Dedifferentiated amniotic fluid mesenchymal stem cell (primary cell): Measurements from ENCODE around the gene GCN1.

Experiments used
- DNase-seq: peaks from one replicate; pipeline ENCODE4 v3.0.0-alpha.2; 2016; ENCODE audit errors: extremely low spot score

GCN1 gene

GRCh38 chr12:120183211-120183631 lies 11.3 kb downstream of the GCN1 start:
- peak; percentile 35 for DNase-seq

DNA sequence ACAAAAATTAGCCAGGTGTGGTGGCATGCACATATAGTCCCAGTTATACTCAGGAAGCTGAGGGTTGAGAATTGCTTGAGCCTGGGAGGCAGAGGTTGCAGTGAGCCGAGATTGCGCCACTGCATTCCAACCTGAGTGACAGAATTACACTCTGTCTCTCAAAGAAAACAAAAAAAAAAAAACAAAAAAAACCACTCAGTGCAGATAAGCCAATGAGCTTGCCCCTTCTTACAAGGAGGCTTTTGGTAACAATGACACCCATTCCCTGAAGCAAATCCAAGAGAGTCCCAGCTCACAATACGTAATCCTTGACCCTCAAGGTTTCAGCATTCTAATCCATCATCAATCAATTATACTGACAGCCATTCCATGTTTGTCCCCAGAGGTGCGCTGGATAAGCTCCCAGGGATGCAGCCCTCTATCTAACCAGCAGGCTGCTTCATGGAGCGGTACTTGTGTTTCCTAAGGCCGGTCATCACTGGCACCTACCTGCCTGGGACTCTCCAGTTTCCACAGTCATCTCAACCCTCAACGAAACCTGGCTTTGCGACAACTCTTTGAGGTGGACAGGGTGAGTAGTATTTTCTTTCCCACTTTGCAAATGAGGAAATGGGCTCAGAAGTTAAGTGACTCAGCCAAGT lies 12.4 kb downstream of the GCN1 start:
- no peak for DNase-seq

GRCh38 chr12:120180975-120181374 lies 13.5 kb downstream of the GCN1 start:
- DNase-seq, result no peak

GRCh38 chr12:120175537-120175936 lies 19.0 kb downstream of the GCN1 start:
- no peak for DNase-seq

- no peak for DNase-seq
These were observed 19.5 kb downstream of the GCN1 start for GRCh38 chr12:120175062-120175461.

- no peak for DNase-seq
These were observed 22.5 kb downstream of the GCN1 start for GRCh38 chr12:120172053-120172452.

GRCh38 chr12:120170631-120171030 lies 23.9 kb downstream of the GCN1 start:
- no peak for DNase-seq

- DNase-seq, result no peak
These were observed 24.6 kb downstream of the GCN1 start for GRCh38 chr12:120169946-120170345.

GRCh38 chr12:120168337-120168736 lies 26.2 kb downstream of the GCN1 start:
- no peak for DNase-seq

DNA sequence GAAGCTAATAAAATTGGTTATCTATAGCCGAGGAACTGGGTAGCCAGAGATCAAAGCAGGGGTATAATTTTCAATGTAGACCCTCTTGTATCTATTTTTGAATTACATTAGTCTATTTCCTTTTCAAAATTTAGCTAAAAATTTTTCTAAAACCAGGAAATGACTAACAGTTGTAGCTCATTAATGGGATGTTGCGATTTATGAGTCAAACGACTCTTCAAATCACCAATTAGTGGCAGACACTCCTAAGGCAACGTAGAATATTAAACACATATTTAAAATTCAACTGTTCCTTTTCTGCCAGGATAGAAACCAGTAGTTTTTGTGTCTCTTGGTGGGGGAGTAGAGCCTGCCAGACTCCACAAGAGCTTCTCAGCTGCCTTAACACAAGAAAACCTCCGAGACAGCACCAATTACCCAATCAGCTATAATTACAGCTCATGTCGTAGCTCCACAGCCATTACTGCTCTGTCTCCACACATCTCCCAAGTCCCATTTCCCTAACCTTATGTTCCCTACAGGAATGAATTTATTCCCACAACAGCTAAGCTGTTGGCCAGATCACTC lies 26.9 kb downstream of the GCN1 start:
- no peak for DNase-seq

DNA sequence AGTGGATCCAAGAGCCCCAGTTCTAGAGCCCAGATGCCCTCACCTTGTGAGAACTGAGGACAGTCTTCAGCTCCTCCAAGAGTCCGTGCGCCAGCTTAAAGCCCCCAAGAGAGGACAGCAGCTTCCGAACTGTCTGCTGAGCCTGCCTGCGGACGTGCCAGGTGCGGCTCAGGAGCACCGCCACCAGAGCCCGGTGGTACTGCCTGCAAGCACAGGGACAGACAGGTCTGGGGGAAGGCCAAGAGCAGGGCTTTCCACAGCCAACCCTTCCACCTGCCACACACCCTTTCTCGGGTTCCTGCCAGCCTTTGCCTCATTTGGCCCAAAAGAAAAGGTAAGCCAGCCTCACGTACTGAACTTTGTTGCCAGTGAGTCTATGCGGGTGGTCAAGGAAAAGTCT lies 30.2 kb downstream of the GCN1 start:
- no peak for DNase-seq

- no peak for DNase-seq
These were observed 31.8 kb downstream of the GCN1 start for GRCh38 chr12:120162763-120163162.

GRCh38 chr12:120161852-120162251 lies 32.7 kb downstream of the GCN1 start:
- DNase-seq, result no peak

DNA sequence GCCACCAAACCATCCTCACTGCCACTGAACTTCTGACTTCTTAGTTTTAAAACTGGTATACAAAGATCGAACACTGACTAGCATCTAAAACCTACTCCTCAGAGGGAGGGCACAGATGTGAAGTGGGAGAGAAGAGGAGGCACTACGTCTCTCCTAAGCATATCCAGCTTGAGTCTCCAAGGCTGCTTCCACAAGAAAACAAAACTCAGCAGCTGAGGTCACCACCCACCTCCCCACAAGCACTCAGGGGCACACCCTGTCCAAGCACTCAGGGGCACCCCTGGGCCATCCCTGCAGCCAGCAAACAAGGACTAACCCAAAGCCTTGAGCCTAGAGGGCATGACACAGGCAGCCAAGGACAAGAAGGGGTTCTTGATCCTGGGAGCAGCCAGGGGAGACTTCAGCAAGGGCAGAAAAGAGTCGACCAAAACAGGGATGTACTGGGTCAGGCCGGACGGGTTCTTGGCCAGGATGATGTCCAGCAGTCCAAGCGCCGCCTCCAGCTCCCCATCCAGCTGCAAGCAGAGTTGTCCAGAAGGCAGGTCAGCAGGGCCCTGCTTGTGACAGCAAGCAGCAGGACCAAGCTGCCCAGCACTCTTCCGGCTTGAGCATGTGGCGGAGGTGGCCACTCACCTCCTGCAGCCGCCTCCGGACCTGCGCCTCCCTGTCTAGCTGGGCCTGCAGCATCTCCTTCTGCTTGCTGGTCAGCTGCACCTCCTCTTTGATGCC lies 34.8 kb downstream of the GCN1 start:
- no peak for DNase-seq

DNA sequence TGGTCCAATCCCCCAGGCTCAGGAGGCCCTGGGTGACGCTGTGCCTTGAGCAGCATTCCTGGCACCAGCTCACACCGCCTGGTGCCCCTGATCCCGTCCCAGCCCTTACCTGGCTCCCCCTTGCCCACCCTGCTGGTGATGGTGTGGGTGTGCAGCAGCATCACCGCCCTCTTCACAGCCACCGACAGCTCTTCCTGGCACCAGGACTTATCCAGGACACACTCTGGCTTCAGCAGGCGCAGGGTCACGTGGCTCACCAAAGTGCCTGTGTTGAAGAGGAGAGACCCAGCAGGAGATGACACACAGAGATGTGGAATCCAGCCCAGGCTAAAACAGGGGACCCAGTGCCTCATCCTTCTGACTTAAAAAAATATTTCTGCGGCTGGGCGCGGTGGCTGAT lies 36.2 kb downstream of the GCN1 start:
- no peak for DNase-seq

DNA sequence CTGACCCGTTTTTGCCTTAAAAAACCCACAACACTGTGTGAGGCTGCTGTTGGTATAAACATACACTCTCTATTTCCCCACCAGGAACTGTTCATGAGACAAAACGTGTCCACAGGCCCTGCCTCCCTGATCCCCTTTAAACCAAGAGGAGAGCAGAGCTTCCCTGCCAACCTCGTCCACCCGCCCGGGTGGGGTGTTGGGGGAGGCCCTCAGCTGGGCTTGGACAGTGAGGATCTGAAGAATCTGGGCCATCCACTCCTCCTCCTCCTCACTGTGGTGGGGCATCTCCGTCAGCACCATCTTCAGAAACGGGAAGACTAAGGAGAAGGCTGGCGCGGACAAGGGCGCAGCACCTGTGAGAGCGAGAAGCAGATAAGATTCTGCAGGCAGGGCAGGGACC lies 36.8 kb downstream of the GCN1 start:
- DNase-seq, result no peak

DNA sequence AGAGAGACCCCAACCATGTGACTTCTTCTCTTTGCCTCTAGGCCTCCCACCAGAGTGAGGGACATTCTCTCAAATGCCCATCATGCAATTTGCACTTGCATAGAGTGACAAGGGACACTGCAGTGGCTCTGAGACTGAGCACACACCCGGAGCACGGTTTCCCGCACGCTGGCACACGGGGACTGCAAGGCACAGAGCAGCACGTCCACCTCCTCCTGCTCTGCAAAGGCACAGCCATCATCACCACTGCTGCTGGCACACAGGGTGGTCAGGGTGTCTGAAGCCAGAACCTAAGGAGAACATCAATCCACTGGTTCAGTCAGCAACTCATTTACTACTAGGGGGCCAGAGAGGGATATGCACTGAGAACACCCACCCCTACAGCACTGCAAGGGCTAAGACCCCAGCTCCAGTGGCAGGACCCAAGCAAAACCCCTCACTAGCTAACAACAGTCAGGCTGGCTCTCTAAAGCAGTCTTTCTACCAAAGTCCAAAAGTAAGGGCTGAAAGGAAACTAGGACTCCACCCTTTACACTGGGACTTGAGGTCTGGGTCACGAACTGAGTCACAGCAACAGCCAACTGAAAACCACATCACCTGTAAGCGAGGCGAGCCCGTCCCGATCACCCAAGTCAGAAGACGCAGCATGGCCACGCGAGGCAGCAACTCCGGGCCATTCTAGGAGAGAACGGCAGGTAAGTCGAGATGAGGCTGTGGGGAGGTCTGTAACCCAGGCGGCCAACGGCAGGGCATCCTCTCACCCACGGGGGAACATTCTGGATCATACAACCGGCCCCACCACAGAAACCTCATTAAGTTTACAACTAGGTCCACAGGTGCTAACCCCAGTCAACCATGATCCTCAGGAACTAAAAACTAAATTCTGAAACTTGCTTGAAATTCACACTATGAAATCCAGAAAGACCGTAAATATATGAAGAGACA lies 37.9 kb downstream of the GCN1 start:
- no peak for DNase-seq

DNA sequence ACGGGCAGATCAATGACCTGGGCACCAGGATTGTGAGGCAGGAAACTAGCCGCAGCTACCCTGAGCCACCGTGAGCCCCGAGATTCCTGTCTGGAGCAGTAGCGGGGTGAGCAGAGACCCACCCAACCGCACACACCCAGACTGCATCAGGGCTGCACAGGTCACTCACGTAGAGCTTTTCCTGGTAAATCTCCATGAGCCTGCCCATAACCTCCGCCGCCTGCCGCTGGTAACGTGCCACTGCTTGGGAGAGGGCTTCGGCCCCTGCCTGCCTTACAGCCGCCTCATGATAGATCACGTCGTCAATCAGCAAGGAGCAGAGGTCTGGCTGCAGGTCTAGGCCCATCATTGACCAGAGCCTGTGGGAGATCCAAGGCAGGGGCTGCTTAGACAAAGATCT lies 39.4 kb downstream of the GCN1 start:
- no peak for DNase-seq

DNA sequence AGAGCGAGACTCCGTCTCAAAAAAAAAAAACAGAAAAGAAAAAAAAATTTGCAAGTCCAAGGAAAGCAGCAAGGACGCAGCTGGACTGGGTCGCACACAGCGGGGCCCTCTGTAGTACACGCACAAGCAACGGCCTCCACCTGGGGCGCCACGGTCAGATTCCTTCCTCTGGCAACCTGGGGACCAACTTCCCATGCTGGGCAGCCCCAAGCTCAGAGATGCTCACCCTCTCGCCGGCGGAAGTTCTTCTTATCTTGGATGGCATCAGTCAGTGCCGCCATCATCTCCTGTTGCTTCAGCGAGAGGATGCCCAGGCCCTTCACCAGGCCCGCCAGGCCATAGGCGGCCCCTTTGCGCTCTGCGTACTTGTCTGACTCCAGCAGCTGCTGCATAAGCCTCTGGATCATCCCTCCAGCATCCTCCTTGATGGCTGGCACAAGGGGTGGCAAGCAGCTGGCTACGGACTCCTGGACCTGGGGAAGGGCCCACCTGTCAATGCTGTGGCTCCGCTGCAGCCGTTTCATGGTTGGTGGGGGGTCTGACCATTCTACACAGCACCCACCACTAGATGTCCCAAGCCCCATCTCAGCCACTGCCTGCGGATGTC lies 43.5 kb downstream of the GCN1 start:
- DNase-seq, result no peak

- DNase-seq, result no peak
These were observed 46.5 kb downstream of the GCN1 start for GRCh38 chr12:120148011-120148410.

- DNase-seq, result no peak
These were observed 49.4 kb downstream of the GCN1 start for GRCh38 chr12:120145164-120145563.

DNA sequence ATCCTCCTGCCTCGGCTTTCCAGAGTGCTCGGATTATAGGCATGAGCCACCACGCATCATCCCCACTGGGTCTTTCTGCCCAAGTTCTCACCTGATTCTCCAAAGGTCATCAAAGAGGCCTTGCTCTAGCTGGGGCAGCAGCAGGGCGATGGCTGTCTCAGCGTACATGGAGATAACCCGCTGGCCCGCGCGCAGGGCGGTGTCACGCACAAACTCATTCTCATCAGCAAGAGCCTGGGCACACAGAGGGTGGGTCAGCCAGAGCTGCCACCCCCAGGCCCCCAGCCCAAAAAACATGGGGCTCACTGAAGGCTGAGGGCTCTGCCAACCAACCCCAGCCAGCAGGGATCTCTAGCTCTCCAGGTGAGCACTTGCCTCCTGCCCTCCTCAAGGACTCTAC lies 50.3 kb downstream of the GCN1 start:
- no peak for DNase-seq
